ENCODE data around the gene FAM13A.

The FAM13A gene

GRCh38 chr4:88969271-88969670 lies 87.7 kb downstream of the FAM13A start:
- Histone ChIP-seq H3K4me3 (ENCODE audit: low read length) (no peak overlapping the region), H3K36me3 (ENCODE audit: control insufficient read depth, insufficient read depth, low read length) (no peaks in the 10 kb centered on the region), H3K27me3 (ENCODE audit: control insufficient read depth, insufficient read depth, low read length) (no peaks in the 10 kb centered on the region), H3K9me3 (ENCODE audit: control insufficient read depth, low read length) (no peaks in the 10 kb centered on the region), H3K9ac (ENCODE audit: low read length) (no peak overlapping the region), H3K4me1 (ENCODE audit: control insufficient read depth, insufficient read depth, low read length) (peaks cover 13% of the 10 kb centered on the region)

- Histone ChIP-seq H3K27me3 (ENCODE audit: control insufficient read depth, insufficient read depth, low read length) (no peaks in the 10 kb centered on the region), H3K9me3 (ENCODE audit: control insufficient read depth, low read length) (no peaks in the 10 kb centered on the region), H3K4me1 (ENCODE audit: control insufficient read depth, insufficient read depth, low read length) (peaks cover 22% of the 10 kb centered on the region), H3K36me3 (ENCODE audit: control insufficient read depth, insufficient read depth, low read length) (no peaks in the 10 kb centered on the region), H3K4me3 (ENCODE audit: low read length) (no peak overlapping the region), H3K9ac (ENCODE audit: low read length) (no peak overlapping the region)
Measured at GRCh38 chr4:88967883-88968331, 89.1 kb downstream of the FAM13A start.

- Histone ChIP-seq H3K36me3 (ENCODE audit: control insufficient read depth, insufficient read depth, low read length) (no peaks in the 10 kb centered on the region), H3K9ac (ENCODE audit: low read length) (no peak overlapping the region), H3K4me3 (ENCODE audit: low read length) (no peak overlapping the region), H3K4me1 (ENCODE audit: control insufficient read depth, insufficient read depth, low read length) (peaks cover 22% of the 10 kb centered on the region), H3K27me3 (ENCODE audit: control insufficient read depth, insufficient read depth, low read length) (no peaks in the 10 kb centered on the region), H3K9me3 (ENCODE audit: control insufficient read depth, low read length) (no peaks in the 10 kb centered on the region)
Measured at GRCh38 chr4:88965053-88965452, 91.9 kb downstream of the FAM13A start.

GRCh38 chr4:88964450-88964849 lies 92.5 kb downstream of the FAM13A start:
- Histone ChIP-seq H3K4me3 (ENCODE audit: low read length) (no peak overlapping the region), H3K27me3 (ENCODE audit: control insufficient read depth, insufficient read depth, low read length) (no peaks in the 10 kb centered on the region), H3K9me3 (ENCODE audit: control insufficient read depth, low read length) (no peaks in the 10 kb centered on the region), H3K36me3 (ENCODE audit: control insufficient read depth, insufficient read depth, low read length) (no peaks in the 10 kb centered on the region), H3K9ac (ENCODE audit: low read length) (no peak overlapping the region), H3K4me1 (ENCODE audit: control insufficient read depth, insufficient read depth, low read length) (peaks cover 22% of the 10 kb centered on the region)

GRCh38 chr4:88963817-88964216 lies 93.2 kb downstream of the FAM13A start:
- Histone ChIP-seq H3K9ac (ENCODE audit: low read length) (no peak overlapping the region), H3K4me3 (ENCODE audit: low read length) (no peak overlapping the region), H3K36me3 (ENCODE audit: control insufficient read depth, insufficient read depth, low read length) (no peaks in the 10 kb centered on the region), H3K27me3 (ENCODE audit: control insufficient read depth, insufficient read depth, low read length) (no peaks in the 10 kb centered on the region), H3K9me3 (ENCODE audit: control insufficient read depth, low read length) (no peaks in the 10 kb centered on the region), H3K4me1 (ENCODE audit: control insufficient read depth, insufficient read depth, low read length) (peaks cover 22% of the 10 kb centered on the region)

GRCh38 chr4:88962396-88962795 lies 94.6 kb downstream of the FAM13A start:
- Histone ChIP-seq H3K27me3 (ENCODE audit: control insufficient read depth, insufficient read depth, low read length) (no peaks in the 10 kb centered on the region), H3K9me3 (ENCODE audit: control insufficient read depth, low read length) (no peaks in the 10 kb centered on the region), H3K9ac (ENCODE audit: low read length) (no peak overlapping the region), H3K4me3 (ENCODE audit: low read length) (no peak overlapping the region), H3K36me3 (ENCODE audit: control insufficient read depth, insufficient read depth, low read length) (no peaks in the 10 kb centered on the region), H3K4me1 (ENCODE audit: control insufficient read depth, insufficient read depth, low read length) (peaks cover 11% of the 10 kb centered on the region)

- peaks cover 9% of the 10 kb centered on the region for H3K4me1 ChIP-seq (ENCODE audit: control insufficient read depth, insufficient read depth, low read length)
- no peak overlapping the region for H3K9ac ChIP-seq (ENCODE audit: low read length)
- no peaks in the 10 kb centered on the region for H3K9me3 ChIP-seq (ENCODE audit: control insufficient read depth, low read length)
- no peaks in the 10 kb centered on the region for H3K36me3 ChIP-seq (ENCODE audit: control insufficient read depth, insufficient read depth, low read length)
- no peak overlapping the region for H3K4me3 ChIP-seq (ENCODE audit: low read length)
- H3K27me3 ChIP-seq (ENCODE audit: control insufficient read depth, insufficient read depth, low read length): no peaks in the 10 kb centered on the region
Measured at GRCh38 chr4:88960576-88960975, 96.4 kb downstream of the FAM13A start.

- no peaks in the 10 kb centered on the region for H3K9me3 ChIP-seq (ENCODE audit: control insufficient read depth, low read length)
- no peaks in the 10 kb centered on the region for H3K27me3 ChIP-seq (ENCODE audit: control insufficient read depth, insufficient read depth, low read length)
- H3K4me3 ChIP-seq (ENCODE audit: low read length): no peak overlapping the region
- H3K36me3 ChIP-seq (ENCODE audit: control insufficient read depth, insufficient read depth, low read length): no peaks in the 10 kb centered on the region
- H3K4me1 ChIP-seq (ENCODE audit: control insufficient read depth, insufficient read depth, low read length): no peaks in the 10 kb centered on the region
- no peak overlapping the region for H3K9ac ChIP-seq (ENCODE audit: low read length)
Measured at GRCh38 chr4:88958080-88958479, 98.9 kb downstream of the FAM13A start.

GRCh38 chr4:88957570-88957969 lies 99.4 kb downstream of the FAM13A start:
- Histone ChIP-seq H3K9me3 (ENCODE audit: control insufficient read depth, low read length) (no peaks in the 10 kb centered on the region), H3K4me3 (ENCODE audit: low read length) (no peak overlapping the region), H3K4me1 (ENCODE audit: control insufficient read depth, insufficient read depth, low read length) (no peaks in the 10 kb centered on the region), H3K27me3 (ENCODE audit: control insufficient read depth, insufficient read depth, low read length) (no peaks in the 10 kb centered on the region), H3K9ac (ENCODE audit: low read length) (no peak overlapping the region), H3K36me3 (ENCODE audit: control insufficient read depth, insufficient read depth, low read length) (no peaks in the 10 kb centered on the region)

- Histone ChIP-seq H3K4me1 (ENCODE audit: control insufficient read depth, insufficient read depth, low read length) (no peaks in the 10 kb centered on the region), H3K9me3 (ENCODE audit: control insufficient read depth, low read length) (no peaks in the 10 kb centered on the region), H3K4me3 (ENCODE audit: low read length) (no peak overlapping the region), H3K27me3 (ENCODE audit: control insufficient read depth, insufficient read depth, low read length) (no peaks in the 10 kb centered on the region), H3K36me3 (ENCODE audit: control insufficient read depth, insufficient read depth, low read length) (no peaks in the 10 kb centered on the region), H3K9ac (ENCODE audit: low read length) (no peak overlapping the region)
Measured at GRCh38 chr4:88955580-88956380, 101.2 kb downstream of the FAM13A start.

GRCh38 chr4:88953400-88953799 lies 103.6 kb downstream of the FAM13A start:
- H3K9me3 ChIP-seq (ENCODE audit: control insufficient read depth, low read length): no peaks in the 10 kb centered on the region
- peaks cover 13% of the 10 kb centered on the region for H3K4me1 ChIP-seq (ENCODE audit: control insufficient read depth, insufficient read depth, low read length)
- H3K9ac ChIP-seq (ENCODE audit: low read length): no peak overlapping the region
- no peaks in the 10 kb centered on the region for H3K36me3 ChIP-seq (ENCODE audit: control insufficient read depth, insufficient read depth, low read length)
- no peak overlapping the region for H3K4me3 ChIP-seq (ENCODE audit: low read length)
- H3K27me3 ChIP-seq (ENCODE audit: control insufficient read depth, insufficient read depth, low read length): no peaks in the 10 kb centered on the region

- H3K4me1 ChIP-seq (ENCODE audit: control insufficient read depth, insufficient read depth, low read length): peaks cover 13% of the 10 kb centered on the region
- no peaks in the 10 kb centered on the region for H3K27me3 ChIP-seq (ENCODE audit: control insufficient read depth, insufficient read depth, low read length)
- no peak overlapping the region for H3K9ac ChIP-seq (ENCODE audit: low read length)
- H3K9me3 ChIP-seq (ENCODE audit: control insufficient read depth, low read length): no peaks in the 10 kb centered on the region
- H3K36me3 ChIP-seq (ENCODE audit: control insufficient read depth, insufficient read depth, low read length): no peaks in the 10 kb centered on the region
- no peak overlapping the region for H3K4me3 ChIP-seq (ENCODE audit: low read length)
Measured at GRCh38 chr4:88952081-88952480, 104.9 kb downstream of the FAM13A start.

Measured in mucosa of stomach (tissue), 1 donor.